ENCODE measurements around the gene KCNQ2. TPM values are rescaled to one million over a fixed set of nuclear protein-coding genes. Genes with fewer than 3 reads are reported as not detected.

Gene KCNQ2
- total RNA-seq, 1 donor from 2014 or later, result not detected

DNA sequence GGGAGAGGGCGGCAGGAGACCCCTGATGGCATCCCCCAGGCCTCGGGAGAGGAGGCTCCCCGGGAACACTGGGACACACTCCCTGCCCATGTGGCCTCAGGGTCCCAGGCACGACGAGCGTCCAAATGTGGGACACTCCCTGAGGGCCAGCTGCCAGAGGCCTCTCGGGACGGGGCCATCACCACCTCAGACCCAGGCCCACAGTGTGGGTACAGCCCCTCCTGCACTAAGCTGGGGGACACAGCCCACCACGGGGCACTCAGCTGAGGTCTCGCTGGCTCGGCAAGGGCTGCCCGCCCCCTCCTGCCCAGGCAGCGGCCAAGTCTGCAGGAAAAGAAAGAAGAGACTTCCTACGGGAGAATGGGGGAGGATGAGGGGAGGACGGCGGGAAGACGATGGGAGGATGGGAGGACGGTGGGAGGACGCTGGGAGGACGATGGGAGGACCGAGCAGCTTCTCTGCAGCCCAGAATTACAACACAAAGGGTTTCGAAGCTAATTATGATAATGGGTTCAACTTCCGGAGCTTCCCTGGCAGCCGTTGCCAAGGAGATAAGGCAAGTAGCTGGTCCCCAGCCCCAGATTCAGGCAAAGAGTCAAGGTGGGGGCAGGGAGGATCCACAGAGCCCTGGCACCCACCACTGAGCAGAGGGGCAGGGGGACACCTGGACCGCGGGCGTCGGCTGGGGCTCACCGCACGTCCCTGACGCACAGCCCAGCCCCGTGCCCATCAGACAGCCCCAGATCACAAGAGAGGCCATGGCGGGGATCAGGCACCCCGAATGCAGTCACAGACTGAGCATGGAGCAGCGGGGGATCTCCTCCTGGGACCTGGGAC lies 17.5 kb downstream of the KCNQ2 start:
- DNase-seq (ENCODE audit: low spot score), result no peak

DNA sequence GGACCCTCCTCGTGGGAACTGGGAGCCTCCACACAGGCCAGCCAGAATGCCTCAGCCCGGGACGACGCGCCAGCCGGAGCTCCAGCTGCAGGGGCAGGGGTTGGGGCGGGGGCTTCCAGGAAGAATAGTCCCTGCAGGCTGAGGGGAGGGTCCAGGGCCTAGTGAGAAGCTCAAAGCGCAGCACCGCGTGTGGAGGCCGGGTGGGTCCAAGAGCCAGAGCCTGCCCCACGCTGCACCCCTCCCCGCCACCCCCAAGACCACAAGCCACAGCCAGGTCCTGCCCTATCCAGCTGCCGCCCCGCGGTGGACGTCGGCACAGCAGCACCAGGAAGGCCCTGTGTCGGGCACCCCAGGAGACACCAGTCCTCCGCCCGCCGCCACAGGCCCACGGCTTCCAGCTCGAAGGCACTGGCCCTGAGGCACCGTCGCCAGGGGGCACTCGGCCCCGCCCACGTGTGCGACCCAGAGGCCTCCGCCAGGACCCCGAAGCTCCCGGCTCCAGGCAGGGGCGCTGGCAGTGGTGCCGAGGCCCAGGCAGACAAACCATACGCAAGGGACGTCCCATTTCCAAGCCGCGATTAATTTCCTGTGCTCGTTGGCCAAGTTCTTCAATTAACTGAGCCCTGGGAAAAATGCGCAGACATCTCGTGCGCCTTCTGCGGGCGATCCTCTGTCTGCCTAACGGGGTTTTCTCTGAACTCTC lies 19.5 kb downstream of the KCNQ2 start:
- DNase-seq (ENCODE audit: low spot score), result no peak

DNA sequence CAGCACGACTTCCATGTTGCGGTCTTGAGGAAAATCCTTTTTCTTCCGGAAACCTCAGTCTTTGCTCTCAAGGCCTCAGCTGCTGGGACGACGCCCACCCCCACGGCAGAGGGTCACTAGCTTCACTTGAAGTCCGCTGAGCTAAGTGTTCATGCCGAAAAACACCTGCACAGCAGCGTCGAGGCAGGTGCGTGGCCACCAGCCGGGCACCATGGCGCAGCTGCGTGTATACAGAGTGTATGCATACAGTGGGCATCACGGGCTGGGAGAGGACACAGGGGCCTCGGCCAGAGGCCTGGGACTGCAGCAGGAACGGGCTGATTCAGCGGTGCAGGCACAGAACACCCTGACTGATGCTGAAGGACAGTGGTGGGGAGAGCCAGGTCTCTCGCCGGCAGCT lies 20.1 kb downstream of the KCNQ2 start:
- no peak for DNase-seq (ENCODE audit: low spot score)

DNA sequence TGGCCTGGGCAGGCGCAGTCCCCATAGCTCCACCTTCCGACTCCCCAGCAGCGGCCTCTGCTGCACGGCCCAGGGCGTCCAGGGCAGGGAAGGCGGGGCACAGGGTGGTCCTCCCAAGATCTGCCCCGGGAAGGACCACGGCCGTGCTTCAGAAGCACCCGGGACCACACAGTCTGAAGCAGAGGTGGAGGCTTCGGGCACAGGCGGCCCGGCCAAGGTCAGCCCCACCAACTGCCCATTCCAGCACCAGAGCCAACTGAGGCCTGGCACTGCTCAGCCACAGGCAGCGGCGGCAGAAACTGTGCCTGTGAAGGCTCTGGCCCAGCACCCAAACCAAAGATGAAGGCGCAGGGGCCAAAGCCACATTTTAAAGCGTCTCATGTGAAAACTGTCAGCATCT lies 20.6 kb downstream of the KCNQ2 start:
- DNase-seq (ENCODE audit: low spot score), result no peak

DNA sequence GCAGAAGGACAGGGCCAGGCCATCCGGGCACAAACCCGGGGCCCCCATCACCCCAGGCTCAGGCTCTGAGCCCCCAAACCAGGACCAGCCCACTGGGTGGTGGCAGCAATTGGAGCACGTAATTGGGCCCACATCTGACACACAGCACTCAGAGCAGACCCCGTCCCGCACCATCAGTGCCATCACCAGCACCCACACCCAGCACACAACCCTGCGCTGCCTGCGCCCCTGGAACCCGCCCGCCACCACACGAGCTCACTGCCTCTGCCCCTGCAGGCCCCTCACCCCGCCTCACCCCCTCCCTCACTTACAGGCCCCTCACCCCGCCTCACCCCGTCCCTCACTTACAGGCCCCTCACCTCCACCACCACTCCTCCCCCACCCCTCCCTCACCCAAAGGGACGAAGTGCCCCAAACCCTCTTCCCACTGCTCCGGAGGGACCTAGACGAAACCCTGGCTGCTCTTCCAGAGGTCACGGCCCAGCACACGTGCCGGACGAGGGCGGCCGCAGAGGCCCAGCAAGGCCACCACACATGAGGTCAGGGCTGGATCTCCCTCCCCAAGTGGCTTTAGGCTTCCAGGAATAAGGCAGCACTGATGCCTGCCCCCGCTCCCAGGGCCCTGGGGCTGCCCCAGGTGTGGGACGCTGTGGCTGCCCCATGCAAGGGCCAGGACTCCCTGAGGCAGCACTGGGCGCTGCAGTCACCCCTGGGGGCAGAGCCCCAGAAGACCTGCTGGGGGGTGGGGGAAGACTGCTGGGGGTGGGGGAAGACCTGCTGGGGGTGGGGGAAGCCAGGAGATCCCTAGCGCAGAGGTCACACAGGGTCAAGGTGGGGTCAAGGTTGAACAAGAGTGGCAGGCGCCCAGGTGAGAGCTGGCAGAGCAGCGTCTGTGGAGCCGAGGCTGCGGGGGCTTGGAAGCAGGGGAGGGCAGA lies 22.4 kb downstream of the KCNQ2 start:
- DNase-seq (ENCODE audit: low spot score), result no peak

DNA sequence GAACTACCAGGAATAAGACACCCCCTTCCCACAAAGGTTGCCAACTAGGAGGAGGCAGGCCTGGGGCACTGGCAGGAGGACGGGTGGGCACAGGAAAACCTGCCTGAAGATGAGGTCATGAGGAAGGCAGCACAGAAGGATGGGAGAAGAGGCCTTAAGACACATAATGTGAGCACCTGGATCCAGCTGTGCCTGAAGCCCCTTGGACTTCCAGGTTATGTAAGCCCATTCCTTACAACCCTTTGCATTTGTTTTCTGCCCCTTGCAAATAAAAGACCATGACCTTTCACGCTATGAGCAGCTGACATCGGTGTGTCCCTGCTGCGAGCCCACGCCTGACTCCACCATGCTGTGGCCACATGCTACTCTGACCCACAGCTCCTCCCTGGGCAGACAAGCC lies 23.4 kb downstream of the KCNQ2 start:
- DNase-seq (ENCODE audit: low spot score), result no peak

DNA sequence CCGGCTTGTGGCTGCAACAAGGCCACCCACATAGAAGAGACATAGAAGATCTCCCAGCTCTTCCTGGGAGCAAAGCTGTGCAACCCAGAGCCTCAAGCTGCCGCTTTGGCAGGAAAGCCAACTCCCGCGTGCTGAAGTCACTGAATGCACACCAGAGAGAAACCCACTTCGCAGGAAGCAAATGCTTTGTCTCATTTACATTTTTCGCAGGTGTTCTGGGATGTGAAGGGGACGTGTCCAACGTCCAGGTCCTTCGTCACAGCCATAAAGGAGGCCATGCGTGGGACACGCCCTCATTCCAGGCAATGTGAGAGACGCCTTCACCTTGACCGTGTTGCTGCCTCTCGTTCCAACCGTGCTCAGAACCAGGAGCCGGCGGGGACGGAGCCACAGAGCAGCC lies 24.4 kb downstream of the KCNQ2 start:
- no peak for DNase-seq (ENCODE audit: low spot score)

DNA sequence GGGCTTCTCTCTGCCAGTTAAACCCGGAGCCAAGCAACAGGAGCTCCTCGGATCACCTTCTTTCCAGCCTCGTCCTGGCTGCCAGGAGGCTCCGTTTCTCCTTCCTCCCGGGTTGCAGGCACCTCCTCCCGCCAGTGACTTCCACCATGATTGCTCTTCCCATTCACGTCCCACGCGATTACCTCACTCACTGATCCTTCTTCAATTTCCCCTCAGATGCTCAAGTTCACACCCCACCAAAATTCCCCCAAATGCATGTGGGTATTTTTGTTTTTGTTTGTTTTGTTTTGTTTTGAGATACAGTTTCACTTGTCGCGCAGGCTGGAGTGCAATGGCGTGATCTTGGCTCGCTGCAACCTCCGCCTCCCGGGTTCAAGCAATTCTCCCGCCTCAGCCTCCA lies 25.1 kb downstream of the KCNQ2 start:
- DNase-seq (ENCODE audit: low spot score), result no peak

DNA sequence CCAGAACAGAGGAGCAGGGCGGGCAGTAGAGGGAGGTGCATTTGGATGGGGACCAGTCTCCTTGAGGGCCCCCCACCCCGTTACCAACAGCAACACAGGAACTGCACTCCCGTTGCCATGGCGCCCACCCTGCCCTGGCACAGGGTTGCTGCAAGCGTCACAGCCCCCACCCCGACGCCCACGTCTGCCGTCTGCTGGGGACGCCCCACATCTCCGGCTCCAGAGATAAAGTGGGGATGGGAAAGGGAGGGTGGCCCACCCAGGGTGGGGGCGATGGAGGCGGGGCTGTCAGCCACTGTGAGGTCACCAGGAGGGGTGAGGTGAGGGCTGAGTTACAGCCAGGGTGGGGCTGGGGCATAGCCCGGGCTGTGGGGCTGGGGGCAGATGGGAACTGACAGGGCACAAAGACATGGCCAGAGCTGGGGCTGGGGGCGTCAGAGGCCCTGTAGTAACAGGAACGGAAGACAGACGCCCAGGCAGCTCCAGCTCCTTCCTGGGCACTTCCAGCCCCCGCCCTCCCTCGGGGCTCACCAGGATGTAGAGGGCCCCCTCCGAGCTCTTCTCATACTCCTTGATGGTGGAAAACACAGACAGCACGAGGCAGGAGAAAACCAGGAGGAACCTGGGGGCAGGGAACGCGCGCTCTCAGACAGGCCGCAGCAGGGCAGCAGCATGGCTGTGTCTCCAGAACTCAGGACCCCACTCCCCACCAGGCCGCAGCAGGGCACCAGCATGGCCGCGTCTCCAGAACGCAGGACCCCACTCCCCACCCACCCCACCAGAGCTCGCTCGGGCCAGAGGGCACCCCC lies 26.0 kb downstream of the KCNQ2 start:
- DNase-seq (ENCODE audit: low spot score), result no peak

DNA sequence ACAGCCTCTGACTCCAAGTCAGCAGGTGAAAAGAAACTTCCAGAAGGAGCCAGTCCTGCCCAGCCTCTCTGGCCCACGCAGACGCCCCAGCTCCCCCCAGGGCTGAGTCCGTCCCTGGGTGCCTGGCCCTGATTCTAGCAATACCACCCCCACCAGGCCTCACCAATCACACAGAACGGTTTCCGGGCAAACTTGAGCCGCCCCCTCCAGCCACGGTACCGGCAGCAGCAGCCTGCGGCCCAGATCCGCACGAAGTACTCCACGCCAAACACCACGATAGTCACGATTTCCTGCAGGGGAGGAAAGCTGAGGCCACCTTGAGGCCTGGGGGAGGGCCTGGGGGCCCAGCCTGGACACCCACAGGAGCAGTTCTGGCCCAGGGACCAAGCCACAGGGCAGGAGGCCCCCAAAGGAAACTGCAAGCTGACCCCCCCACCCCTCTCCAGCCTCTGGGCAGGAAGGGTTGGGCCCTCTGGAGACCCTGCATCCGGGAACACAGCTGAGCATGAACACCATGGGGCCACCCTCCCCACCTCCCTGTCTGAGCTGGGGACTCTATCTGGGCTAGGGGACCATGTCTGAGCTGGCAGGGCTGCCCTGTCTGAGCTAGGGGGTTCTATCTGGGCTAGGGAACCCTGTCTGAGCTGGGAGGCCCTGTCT lies 27.2 kb downstream of the KCNQ2 start:
- no peak for DNase-seq (ENCODE audit: low spot score)

DNA sequence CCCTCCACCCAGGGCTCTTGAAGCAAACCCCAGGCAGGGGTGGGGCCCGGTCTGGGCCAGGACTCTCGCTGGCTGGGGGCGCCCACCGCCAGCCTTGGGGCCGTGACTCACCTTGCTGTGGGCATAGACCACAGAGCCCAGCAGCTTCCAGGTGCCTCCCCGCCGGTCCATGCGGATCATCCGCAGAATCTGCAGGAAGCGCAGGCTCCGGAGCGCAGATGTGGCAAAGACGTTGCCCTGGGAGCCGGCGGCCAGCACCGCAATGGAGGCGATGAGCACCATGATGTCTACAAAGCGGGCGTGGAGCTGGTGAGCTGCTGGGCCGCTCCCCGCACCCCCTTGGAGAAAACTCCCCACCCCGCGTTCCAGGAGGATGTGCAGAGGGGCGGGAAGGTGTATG lies 27.9 kb downstream of the KCNQ2 start:
- DNase-seq (ENCODE audit: low spot score), result no peak

DNA sequence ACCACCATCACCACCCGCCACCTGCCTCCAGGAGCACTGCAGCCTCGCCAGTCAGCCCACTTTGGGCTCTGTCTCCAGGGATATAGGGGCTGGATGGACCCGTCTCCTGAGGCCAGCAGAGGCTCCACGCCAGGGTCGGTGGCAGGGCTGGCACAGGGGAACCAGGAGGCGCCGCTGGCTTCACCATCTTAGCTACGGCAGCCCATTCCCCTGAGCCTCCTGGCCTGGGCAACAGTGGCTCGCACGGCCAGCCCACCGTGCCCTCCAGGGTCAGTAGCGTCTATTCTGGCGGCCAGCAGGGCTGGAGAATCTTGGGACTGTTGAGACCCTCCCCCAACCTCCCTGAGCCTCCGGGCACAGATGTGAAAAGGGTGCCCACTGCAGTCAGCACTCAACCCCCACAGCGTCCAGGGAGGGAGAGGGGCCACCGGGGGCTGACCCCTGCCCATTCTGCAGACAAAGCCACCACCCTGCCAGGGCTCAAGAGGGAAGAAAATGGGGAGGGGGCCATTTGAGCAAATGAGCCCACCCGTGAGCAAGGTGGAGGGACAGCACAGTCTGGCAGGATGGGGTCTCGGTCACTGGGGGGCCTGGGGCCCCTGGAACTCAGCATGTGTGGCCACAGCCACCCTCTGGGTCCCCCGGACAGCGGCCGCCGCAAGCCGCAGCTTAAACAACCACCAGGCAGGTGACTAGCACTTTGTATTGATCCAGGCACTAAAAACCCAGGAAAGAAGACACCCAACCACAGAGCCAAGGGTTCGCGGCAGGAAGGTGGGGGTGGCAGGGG lies 28.7 kb downstream of the KCNQ2 start:
- no peak for DNase-seq (ENCODE audit: low spot score)

DNA sequence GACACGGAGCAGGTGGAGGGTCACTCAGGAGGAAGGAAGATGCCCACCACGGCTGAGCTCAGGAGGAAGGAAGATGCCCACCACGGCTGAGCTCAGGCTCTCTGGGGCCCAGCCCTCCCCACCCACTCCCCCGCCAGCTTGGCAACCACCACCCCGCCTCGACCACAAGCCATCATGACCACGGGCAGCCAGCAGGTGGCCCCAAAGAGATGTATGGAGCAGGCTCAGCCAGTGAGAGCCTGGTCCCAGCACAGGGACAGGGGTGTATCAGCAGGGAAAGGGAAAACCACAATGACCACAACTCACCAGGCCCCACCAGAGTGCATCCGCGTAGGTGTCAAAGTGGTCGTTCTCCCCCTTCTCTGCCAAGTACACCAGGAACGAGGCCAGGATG lies 30.4 kb downstream of the KCNQ2 start:
- DNase-seq (ENCODE audit: low spot score), result no peak

DNA sequence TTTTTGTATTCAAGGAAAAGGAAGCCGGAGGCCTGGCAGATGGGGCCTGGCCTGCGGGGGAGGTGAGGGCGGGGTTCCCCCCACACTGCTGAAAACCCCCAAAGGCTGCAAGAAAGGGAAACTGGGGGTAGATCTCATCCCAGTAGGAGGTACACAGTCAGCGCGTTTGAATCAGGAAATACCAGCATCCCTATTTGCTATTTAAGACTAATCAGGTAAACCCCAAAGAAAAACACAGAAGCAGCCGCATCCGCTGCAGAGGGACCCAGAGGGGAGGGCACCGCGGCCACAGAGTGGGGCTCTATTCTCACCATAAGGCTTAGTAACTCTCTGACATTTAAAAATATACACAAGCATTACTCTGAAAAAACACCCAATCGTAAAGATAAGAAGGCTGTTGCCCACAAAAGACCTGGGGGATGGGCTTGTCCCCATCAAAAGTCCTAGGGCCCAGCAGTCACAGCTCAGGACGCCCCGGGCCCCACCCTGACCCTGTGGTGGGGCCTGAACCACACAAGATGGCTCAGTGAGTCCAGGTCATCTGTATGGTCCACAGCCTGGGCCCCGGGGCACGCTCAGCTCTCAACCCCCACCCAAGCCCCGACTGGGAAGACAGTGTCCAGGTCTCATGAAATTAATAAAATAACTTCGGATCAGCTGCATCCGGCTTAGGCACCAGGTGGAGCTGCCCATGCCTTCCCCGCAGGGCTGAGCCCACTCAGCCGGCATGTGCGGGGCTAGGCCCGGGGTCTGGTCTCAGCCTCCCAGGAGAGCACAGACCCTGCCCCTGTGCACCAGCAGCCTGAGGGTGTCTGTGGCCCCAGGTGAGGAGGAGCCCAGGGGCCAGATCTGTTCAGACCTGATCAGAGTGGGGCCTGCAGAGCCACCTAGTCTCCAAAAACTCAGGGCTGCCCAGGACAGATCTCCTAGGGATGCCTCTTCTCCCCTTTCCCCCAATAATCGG lies 31.0 kb downstream of the KCNQ2 start:
- DNase-seq (ENCODE audit: low spot score), result no peak

DNA sequence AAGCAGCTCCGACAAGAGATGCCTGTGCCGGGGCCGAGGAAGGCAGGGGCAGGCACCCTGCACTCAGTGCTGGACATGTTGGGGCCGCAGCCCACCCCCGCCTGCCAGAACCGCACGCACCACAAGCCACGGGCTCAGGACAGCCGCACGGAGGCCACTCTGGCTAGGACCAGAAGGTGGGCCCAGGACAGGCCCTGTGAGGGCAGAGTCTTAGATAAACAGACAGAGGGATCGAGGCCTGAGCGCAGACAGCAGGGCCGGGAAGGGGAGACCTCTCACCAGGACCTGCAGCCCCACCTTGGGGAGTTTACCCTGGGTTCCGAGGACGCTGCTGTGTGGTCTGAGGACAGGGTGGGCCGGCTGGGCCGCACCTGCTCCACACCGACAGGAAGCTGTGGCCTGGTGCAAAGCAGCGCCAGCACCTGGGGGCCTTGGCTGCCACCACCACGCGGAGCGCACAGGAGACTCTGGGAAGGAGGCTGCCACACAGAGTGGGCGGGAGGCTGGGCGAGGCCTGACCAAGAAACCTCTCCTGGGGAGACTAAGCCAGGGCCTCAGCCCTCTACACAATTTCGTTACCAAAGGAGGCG lies 32.0 kb downstream of the KCNQ2 start:
- DNase-seq (ENCODE audit: low spot score), result no peak

DNA sequence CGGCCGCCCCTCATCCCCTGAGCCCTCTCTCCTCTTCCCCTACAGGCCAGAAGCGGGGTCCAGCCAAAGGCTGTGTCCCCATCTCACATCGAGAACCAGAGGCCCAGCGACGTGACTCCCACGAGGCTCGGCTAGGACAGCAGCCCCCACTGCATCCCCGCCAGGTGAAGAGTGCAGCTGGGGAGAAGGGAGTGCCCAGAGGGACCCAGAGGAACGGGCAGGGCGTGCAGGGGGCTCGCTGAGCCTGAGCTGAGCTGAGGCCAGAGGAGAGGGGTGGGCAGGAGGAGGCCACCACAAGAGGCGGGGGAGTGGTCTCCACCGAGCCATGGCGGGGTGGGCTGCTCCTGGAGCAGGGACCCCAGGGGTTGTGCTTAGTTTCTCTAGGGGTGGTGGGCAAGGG lies 32.6 kb downstream of the KCNQ2 start:
- no peak for DNase-seq (ENCODE audit: low spot score)

DNA sequence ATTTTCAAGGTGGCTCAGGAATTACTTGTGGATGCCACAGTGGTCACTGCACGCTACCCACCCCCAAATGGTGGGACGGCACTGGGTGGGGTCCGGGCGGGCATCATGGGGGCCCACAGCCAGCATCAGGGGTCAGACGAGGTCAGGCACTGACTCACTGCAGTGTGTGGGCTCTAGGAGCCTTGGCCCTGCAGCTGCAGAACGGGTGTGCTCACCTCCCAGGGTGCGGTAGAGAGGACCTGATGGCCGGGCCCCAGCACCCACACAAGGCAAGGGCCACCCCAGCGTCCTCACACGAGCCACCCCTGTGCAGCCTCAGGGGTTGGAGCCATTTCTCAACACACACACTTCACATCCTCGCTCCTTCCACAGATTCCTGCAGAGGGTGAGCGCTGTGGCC lies 34.3 kb downstream of the KCNQ2 start:
- DNase-seq (ENCODE audit: low spot score), result no peak

DNA sequence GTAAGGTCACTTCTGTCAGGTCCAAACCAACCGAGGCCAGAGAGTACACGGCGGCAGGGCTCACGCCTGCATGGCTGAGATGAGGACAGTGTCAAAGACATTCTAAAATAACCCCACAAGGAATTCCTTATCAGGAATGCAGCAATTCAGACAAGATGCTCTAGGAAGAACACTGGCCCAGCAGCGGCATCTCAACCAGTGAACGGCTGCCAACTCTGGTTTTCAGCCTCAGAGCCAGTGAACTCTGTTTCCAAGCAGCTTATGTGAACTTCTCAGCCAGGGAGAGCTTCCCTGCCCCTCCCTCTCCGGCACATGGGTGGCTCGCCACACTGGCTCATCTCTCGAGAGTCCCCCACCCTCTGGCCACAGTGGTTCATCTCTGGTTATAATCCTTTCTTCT lies 36.9 kb downstream of the KCNQ2 start:
- DNase-seq (ENCODE audit: low spot score), result no peak
